IMR-90 (cell line): ENCODE data around the gene DENND1A. TPM values are rescaled to one million over a fixed set of nuclear protein-coding genes. Genes with fewer than 3 reads are reported as not detected.

Experiments used
- ATAC-seq: fragments of 200-7000 bp; cut with Tn5 transposase; 2 replicates; pipeline ENCODE4 v1.9.1; 2020; ENCODE audit warnings: low read depth, mild to moderate bottlenecking, moderate library complexity
- BruUV-seq: library from RNA; stranded (reverse); fragments of 400-500 nt; replicated peaks from 2 replicates; lab custom pipeline; 2021; lab: Mats Ljungman, UMichigan
- CTCF ChIA-PET: fragments of 300-600 bp; formaldehyde crosslinking; extraction: SDS; loops from one replicate; lab custom pipeline; 2021; ENCODE audit warnings: antibody characterized with exemption; lab: Yijun Ruan, JAX
- POLR2A ChIA-PET: fragments of 300-600 bp; sonication (Branson Sonifier 250); formaldehyde crosslinking; loops from one replicate; lab custom pipeline; 2022; ENCODE audit warnings: antibody characterized with exemption; ENCODE audit not compliant: unreplicated experiment; lab: Charles Lee
- DNase-seq: peaks from one replicate; pipeline ENCODE4 v3.0.0; 2013
- H2AFZ ChIP-seq: replicated peaks from 2 replicates; pipeline ENCODE3; 2013; ENCODE audit warnings: low read length, mild to moderate bottlenecking; ENCODE audit not compliant: poor library complexity
- H2AK5ac ChIP-seq: 2 replicates; pipeline ENCODE4 v1.6.1; 2013; ENCODE audit warnings: low read depth, low read length, inconsistent platforms
- H2AK9ac ChIP-seq: replicated peaks from 2 replicates; pipeline ENCODE3; 2013; ENCODE audit warnings: mild to moderate bottlenecking, low read depth, low read length, moderate library complexity; ENCODE audit not compliant: poor library complexity
- H2BK120ac ChIP-seq: 2 replicates; pipeline ENCODE4 v1.6.1; 2013; ENCODE audit warnings: low read depth, low read length, inconsistent platforms
- H2BK15ac ChIP-seq: 3 replicates; pipeline ENCODE4 v1.6.1; 2013; ENCODE audit warnings: low read depth, low read length, inconsistent platforms
- H2BK20ac ChIP-seq: 2 replicates; pipeline ENCODE4 v1.6.1; 2013; ENCODE audit warnings: low read depth, mild to moderate bottlenecking, inconsistent platforms, low read length, moderate library complexity
- H2BK5ac ChIP-seq: 2 replicates; pipeline ENCODE4 v1.6.1; 2013; ENCODE audit warnings: mild to moderate bottlenecking, low read depth, low read length, inconsistent platforms; ENCODE audit not compliant: poor library complexity, severe bottlenecking
- H3K14ac ChIP-seq: replicated peaks from 2 replicates; pipeline ENCODE4 v1.6.1; 2013; ENCODE audit warnings: low read depth, low read length, inconsistent platforms
- H3K18ac ChIP-seq: 2 replicates; pipeline ENCODE4 v1.6.1; 2013; ENCODE audit warnings: low read depth, low read length, control low read depth
- H3K23ac ChIP-seq: 2 replicates; pipeline ENCODE4 v1.6.1; 2013; ENCODE audit warnings: low read depth, low read length, inconsistent platforms
- H3K27ac ChIP-seq: 2 replicates; pipeline ENCODE4 v1.5.1; 2013; ENCODE audit warnings: mild to moderate bottlenecking, control low read depth, low read length; ENCODE audit not compliant: insufficient read depth
- H3K27me3 ChIP-seq: 2 replicates; pipeline ENCODE4 v1.6.1; 2013; ENCODE audit warnings: low read length; ENCODE audit not compliant: control insufficient read depth, insufficient read depth
- H3K36me3 ChIP-seq: 2 replicates; pipeline ENCODE4 v1.6.1; 2013; ENCODE audit warnings: low read length, mixed read lengths; ENCODE audit not compliant: control insufficient read depth, insufficient read depth
- H3K4ac ChIP-seq: 2 replicates; pipeline ENCODE4 v1.6.1; 2013; ENCODE audit warnings: low read depth, low read length, inconsistent platforms
- H3K4me1 ChIP-seq: 2 replicates; pipeline ENCODE4 v1.6.1; 2013; ENCODE audit warnings: low read length, mixed read lengths; ENCODE audit not compliant: control insufficient read depth, insufficient read depth
- H3K4me2 ChIP-seq: 2 replicates; pipeline ENCODE4 v1.6.1; 2013; ENCODE audit warnings: low read depth, mild to moderate bottlenecking, control low read depth, low read length, moderate library complexity
- H3K4me3 ChIP-seq: 2 replicates; pipeline ENCODE4 v1.5.1; 2013; ENCODE audit warnings: low read depth, mild to moderate bottlenecking, control low read depth, low read length, moderate library complexity; ENCODE audit not compliant: insufficient read depth
- H3K56ac ChIP-seq: 2 replicates; pipeline ENCODE4 v1.6.1; 2013; ENCODE audit warnings: low read length, inconsistent platforms; ENCODE audit not compliant: insufficient read depth; ENCODE audit errors: extremely low read depth
- H3K79me1 ChIP-seq, 2 experiments: 2 replicates each; pipeline ENCODE4 v1.6.1; 2013; ENCODE audit warnings: low read length in 2 of 2, inconsistent platforms in 1 of 2, low read depth in 1 of 2
- H3K9ac ChIP-seq: 2 replicates; pipeline ENCODE4 v1.6.1; 2013; ENCODE audit warnings: low read depth, low read length, control low read depth
- H3K9me1 ChIP-seq: 2 replicates; pipeline ENCODE4 v1.6.1; 2013; ENCODE audit warnings: low read length, inconsistent platforms; ENCODE audit not compliant: insufficient read depth
- H3K9me3 ChIP-seq: 2 replicates; pipeline ENCODE4 v1.6.1; 2013; ENCODE audit warnings: low read length; ENCODE audit not compliant: control insufficient read depth, insufficient read depth
- H4K20me1 ChIP-seq: 2 replicates; pipeline ENCODE4 v1.6.1; 2013; ENCODE audit warnings: low read length, inconsistent platforms; ENCODE audit not compliant: insufficient read depth
- H4K5ac ChIP-seq: 2 replicates; pipeline ENCODE4 v1.6.1; 2013; ENCODE audit warnings: mild to moderate bottlenecking, low read depth, low read length, control low read depth
- H4K8ac ChIP-seq, 2 experiments: 2 replicates each; pipeline ENCODE4 v1.6.1; 2013; ENCODE audit warnings: low read depth in 2 of 2, low read length in 2 of 2, control low read depth in 1 of 2, inconsistent platforms in 1 of 2
- H4K91ac ChIP-seq: 2 replicates; pipeline ENCODE4 v1.6.1; 2013; ENCODE audit warnings: low read depth, low read length, inconsistent platforms; ENCODE audit not compliant: insufficient read depth
- BHLHE40 ChIP-seq: fragments of 150-350 bp; IDR thresholded peaks from 2 replicates; pipeline ENCODE4 v1.6.1; 2016; ENCODE audit warnings: mild to moderate bottlenecking, low read depth, low read length
- CEBPB ChIP-seq: IDR thresholded peaks from 2 replicates; pipeline ENCODE4 v1.6.1; 2012; ENCODE audit warnings: low read depth, low read length, improper control_type of control experiment
- CHD1 ChIP-seq: IDR thresholded peaks from 2 replicates; pipeline ENCODE4 v1.6.1; 2012; ENCODE audit warnings: low read depth, low read length, improper control_type of control experiment
- FOS ChIP-seq: fragments of 150-350 bp; IDR thresholded peaks from 2 replicates; pipeline ENCODE4 v1.6.1; 2016; ENCODE audit warnings: low read depth, low read length
- MAFK ChIP-seq: IDR thresholded peaks from 2 replicates; pipeline ENCODE4 v1.6.1; 2012; ENCODE audit warnings: low read depth, low read length, improper control_type of control experiment
- MAZ ChIP-seq: IDR thresholded peaks from 2 replicates; pipeline ENCODE4 v1.6.1; 2012; ENCODE audit warnings: low read depth, mild to moderate bottlenecking, low read length, improper control_type of control experiment, moderate library complexity, borderline replicate concordance
- MXI1 ChIP-seq: IDR thresholded peaks from 2 replicates; pipeline ENCODE4 v1.6.1; 2012; ENCODE audit warnings: low read depth, mild to moderate bottlenecking, low read length, moderate library complexity, borderline replicate concordance
- NFE2L2 ChIP-seq: fragments of 150-350 bp; IDR thresholded peaks from 2 replicates; pipeline ENCODE4 v1.6.1; 2016; ENCODE audit warnings: low read depth, mild to moderate bottlenecking, low read length
- POLR2A ChIP-seq: IDR thresholded peaks from 2 replicates; pipeline ENCODE4 v1.6.1; 2012; ENCODE audit warnings: mild to moderate bottlenecking, low read depth, low read length
- RAD21 ChIP-seq: IDR thresholded peaks from 2 replicates; pipeline ENCODE4 v1.6.1; 2012; ENCODE audit warnings: low read length, improper control_type of control experiment
- RCOR1 ChIP-seq: IDR thresholded peaks from 2 replicates; pipeline ENCODE4 v1.6.1; 2012; ENCODE audit warnings: mild to moderate bottlenecking, low read length, improper control_type of control experiment; ENCODE audit not compliant: insufficient replicate concordance
- RFX5 ChIP-seq: IDR thresholded peaks from 2 replicates; pipeline ENCODE4 v1.8.0; 2012; ENCODE audit warnings: low read depth, mild to moderate bottlenecking, low read length, moderate library complexity
- SMC3 ChIP-seq: fragments of 150-350 bp; IDR thresholded peaks from 2 replicates; pipeline ENCODE4 v1.6.1; 2016; ENCODE audit warnings: low read depth, mild to moderate bottlenecking, antibody characterized with exemption, low read length, moderate library complexity
- WGBS, 2 experiments: methylation state at CpG; one replicate each; pipeline versions ENCODE4 v1.1.5 to v1.1.7; 2013; ENCODE audit warnings: missing lambda C conversion rate in 2 of 2; ENCODE audit not compliant: insufficient read length in 1 of 2; ENCODE audit errors: extremely low coverage in 2 of 2; 5-methylcytosine and 5-hydroxymethylcytosine counted together
- dilution Hi-C: fragments of 300-500 bp; cut with HindIII; formaldehyde crosslinking; loops from one replicate; pipeline ENCODE4 v1.14.3; 2018; ENCODE audit warnings: low sequenced_read_pairs; ENCODE audit not compliant: unreplicated experiment
- in situ Hi-C: fragments of 300-500 bp; cut with MboI; formaldehyde crosslinking; loops from 3 replicates; pipeline ENCODE4 v1.14.3; 2019; ENCODE audit warnings: low sequenced_read_pairs, inconsistent platforms, mixed read lengths
- intact Hi-C: fragments of 100-400 bp; cut with micrococcal nuclease; formaldehyde crosslinking; loops from 2 replicates; pipeline ENCODE4 v1.10.0; 2022
- polyA plus RNA-seq, 3 experiments: library from polyadenylated mRNA; depleted of rRNA; stranded (reverse); fragments of >200 nt; gene quantifications; 2 replicates each; pipeline ENCODE4 v1.2.3, GENCODE V29; 2012; ENCODE audit warnings: low replicate concordance in 1 of 3
- total RNA-seq: library from RNA; depleted of rRNA; stranded (reverse); fragments of >200 nt; gene quantifications from 2 replicates; pipeline ENCODE4 v1.2.3, GENCODE V29; 2012
- TF ChIP-seq, protein P1 (sequence below): conservative IDR thresholded peaks from 2 replicates; pipeline ENCODE4 v1.5.1; 2012; ENCODE audit warnings: mild to moderate bottlenecking, low read depth, low read length, improper control_type of control experiment
- TF ChIP-seq, protein P2 (sequence below): fragments of 150-350 bp; IDR thresholded peaks from 2 replicates; pipeline ENCODE4 v1.6.1; 2017; ENCODE audit warnings: mild to moderate bottlenecking, antibody characterized with exemption, low read length, low read depth
- TF ChIP-seq, protein P3 (sequence below): fragments of 150-350 bp; IDR thresholded peaks from 2 replicates; pipeline ENCODE4 v1.6.1; 2016; ENCODE audit warnings: low read depth, mild to moderate bottlenecking, low read length, moderate library complexity, borderline replicate concordance

DENND1A gene
- total and polyA plus RNA-seq, 2 of the 4 experiments (the other 2 are of a cell fraction), result 21.4 to 27.6 TPM

DNA sequence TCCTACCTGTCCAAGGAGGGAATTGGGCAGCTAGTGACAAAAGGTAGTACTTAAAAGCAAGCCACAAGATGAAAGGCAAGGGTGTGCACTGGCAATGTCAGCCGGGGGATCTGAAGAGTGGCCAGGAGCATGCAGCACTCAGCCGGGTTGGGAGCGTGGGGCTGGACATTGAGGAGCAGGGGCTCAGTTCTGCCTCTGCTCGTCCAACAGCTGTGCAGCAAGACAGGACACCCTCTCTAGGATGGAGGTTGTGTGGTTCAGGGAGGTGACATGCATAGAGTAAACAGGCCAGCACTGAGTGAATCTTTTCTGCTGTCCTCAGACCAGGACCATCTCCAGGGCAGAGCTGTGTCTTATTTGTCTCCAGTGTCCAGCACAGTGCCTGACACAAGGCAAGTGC, 338.6 kb downstream of the DENND1A start:
- WGBS, 2 experiments, result 56% methylated on average over 2 of the region's 4 CpGs; no CpG with 5 or more reads in 1 of the 2 experiments
- H3K4me2 ChIP-seq, result no peak overlapping the region
- H3K23ac ChIP-seq, result no peak overlapping the region
- DNase-seq, result no peak
- peaks cover 4% of the 10 kb centered on the region; the same call in 1 of the 2 replicates for H3K9me3 ChIP-seq
- no peak for ATAC-seq
- H3K36me3 ChIP-seq, result no peaks in the 10 kb centered on the region
- H3K9me1 ChIP-seq, result no peaks in the 10 kb centered on the region; the same call in 1 of the 2 replicates
- H3K27ac ChIP-seq, result no peak overlapping the region
- H4K20me1 ChIP-seq, result no peaks in the 10 kb centered on the region
- no peak overlapping the region for H3K56ac ChIP-seq
- dilution Hi-C loops (no loop called here), in situ Hi-C loops (no loop called here), intact Hi-C loops (no loop called here)
- CTCF ChIA-PET, result no interaction called here
- no TSS peak for BruUV-seq
- no peaks in the 10 kb centered on the region for H3K4me1 ChIP-seq
- no peak overlapping the region for H3K4me3 ChIP-seq
- POLR2A ChIA-PET, result no interaction called here
- no peak overlapping the region for H2BK120ac ChIP-seq
- H2BK5ac ChIP-seq, result no peak overlapping the region
- no peak overlapping the region for H4K91ac ChIP-seq
- H4K5ac ChIP-seq, result no peak overlapping the region
- no peak overlapping the region for H3K14ac ChIP-seq
- H3K9ac ChIP-seq, result no peak overlapping the region
- TF ChIP-seq FOS (no peak), SMC3 (no peak), MAZ (no peak), RAD21 (no peak), NFE2L2 (no peak), RFX5 (no peak), RCOR1 (no peak), MAFK (no peak), POLR2A (no peak), BHLHE40 (no peak), CHD1 (no peak), MXI1 (no peak), CEBPB (no peak)
- TF ChIP-seq, protein P1, sequence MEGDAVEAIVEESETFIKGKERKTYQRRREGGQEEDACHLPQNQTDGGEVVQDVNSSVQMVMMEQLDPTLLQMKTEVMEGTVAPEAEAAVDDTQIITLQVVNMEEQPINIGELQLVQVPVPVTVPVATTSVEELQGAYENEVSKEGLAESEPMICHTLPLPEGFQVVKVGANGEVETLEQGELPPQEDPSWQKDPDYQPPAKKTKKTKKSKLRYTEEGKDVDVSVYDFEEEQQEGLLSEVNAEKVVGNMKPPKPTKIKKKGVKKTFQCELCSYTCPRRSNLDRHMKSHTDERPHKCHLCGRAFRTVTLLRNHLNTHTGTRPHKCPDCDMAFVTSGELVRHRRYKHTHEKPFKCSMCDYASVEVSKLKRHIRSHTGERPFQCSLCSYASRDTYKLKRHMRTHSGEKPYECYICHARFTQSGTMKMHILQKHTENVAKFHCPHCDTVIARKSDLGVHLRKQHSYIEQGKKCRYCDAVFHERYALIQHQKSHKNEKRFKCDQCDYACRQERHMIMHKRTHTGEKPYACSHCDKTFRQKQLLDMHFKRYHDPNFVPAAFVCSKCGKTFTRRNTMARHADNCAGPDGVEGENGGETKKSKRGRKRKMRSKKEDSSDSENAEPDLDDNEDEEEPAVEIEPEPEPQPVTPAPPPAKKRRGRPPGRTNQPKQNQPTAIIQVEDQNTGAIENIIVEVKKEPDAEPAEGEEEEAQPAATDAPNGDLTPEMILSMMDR, result no peak
- TF ChIP-seq, protein P2, sequence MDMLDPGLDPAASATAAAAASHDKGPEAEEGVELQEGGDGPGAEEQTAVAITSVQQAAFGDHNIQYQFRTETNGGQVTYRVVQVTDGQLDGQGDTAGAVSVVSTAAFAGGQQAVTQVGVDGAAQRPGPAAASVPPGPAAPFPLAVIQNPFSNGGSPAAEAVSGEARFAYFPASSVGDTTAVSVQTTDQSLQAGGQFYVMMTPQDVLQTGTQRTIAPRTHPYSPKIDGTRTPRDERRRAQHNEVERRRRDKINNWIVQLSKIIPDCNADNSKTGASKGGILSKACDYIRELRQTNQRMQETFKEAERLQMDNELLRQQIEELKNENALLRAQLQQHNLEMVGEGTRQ, result no peak
- TF ChIP-seq, protein P3, sequence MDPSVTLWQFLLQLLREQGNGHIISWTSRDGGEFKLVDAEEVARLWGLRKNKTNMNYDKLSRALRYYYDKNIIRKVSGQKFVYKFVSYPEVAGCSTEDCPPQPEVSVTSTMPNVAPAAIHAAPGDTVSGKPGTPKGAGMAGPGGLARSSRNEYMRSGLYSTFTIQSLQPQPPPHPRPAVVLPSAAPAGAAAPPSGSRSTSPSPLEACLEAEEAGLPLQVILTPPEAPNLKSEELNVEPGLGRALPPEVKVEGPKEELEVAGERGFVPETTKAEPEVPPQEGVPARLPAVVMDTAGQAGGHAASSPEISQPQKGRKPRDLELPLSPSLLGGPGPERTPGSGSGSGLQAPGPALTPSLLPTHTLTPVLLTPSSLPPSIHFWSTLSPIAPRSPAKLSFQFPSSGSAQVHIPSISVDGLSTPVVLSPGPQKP, result no peak
- H2AK9ac ChIP-seq, result no peak overlapping the region
- H3K4ac ChIP-seq, result no peak overlapping the region
- no peak overlapping the region for H2AK5ac ChIP-seq
- no peak overlapping the region for H2BK20ac ChIP-seq
- H2BK15ac ChIP-seq, result no peak overlapping the region
- H3K27me3 ChIP-seq, result no peaks in the 10 kb centered on the region
- no peak overlapping the region for H3K18ac ChIP-seq
- H3K79me1 ChIP-seq, result no peaks in the 10 kb centered on the region
- H2AFZ ChIP-seq, result no peak overlapping the region
- H4K8ac ChIP-seq, result no peak overlapping the region
